GM12878 (cell line): ENCODE data around the gene BORCS5. TPM values are rescaled to one million over a fixed set of nuclear protein-coding genes. Genes with fewer than 3 reads are reported as not detected.

ENCODE experiments used
- ATAC-seq: fragments of 200-7000 bp; cut with Tn5 transposase; 3 replicates; pipeline ENCODE4 v1.9.1; 2020; ENCODE audit warnings: mild to moderate bottlenecking, moderate library complexity
- BruUV-seq: library from RNA; stranded (reverse); fragments of 400-500 nt; replicated peaks from 2 replicates; lab custom pipeline; 2021; lab: Mats Ljungman, UMichigan
- CTCF ChIA-PET: fragments of 300-600 bp; sonication (Branson Sonifier 250); formaldehyde crosslinking; extraction: SDS; loops from one replicate; lab custom pipeline; 2021; ENCODE audit warnings: inconsistent platforms; lab: Yijun Ruan, JAX
- POLR2A ChIA-PET: fragments of 350-600 bp; formaldehyde crosslinking; extraction: SDS; loops from one replicate; lab custom pipeline; 2021; ENCODE audit warnings: inconsistent platforms; lab: Charles Lee
- RAD21 ChIA-PET: fragments of 300-600 bp; sonication (Branson Sonifier 250); formaldehyde crosslinking; loops from one replicate; lab custom pipeline; 2023; ENCODE audit warnings: antibody characterized with exemption; ENCODE audit not compliant: unreplicated experiment; lab: Charles Lee
- SMC1A ChIA-PET: fragments of 300-600 bp; sonication (Branson Sonifier 250); formaldehyde crosslinking; loops from one replicate; lab custom pipeline; 2023; ENCODE audit not compliant: unreplicated experiment, uncharacterized antibody; lab: Charles Lee
- DNase-seq: peaks from one replicate; pipeline ENCODE4 v3.0.0-alpha.2; 2011; ENCODE audit warnings: low read depth, low spot score
- FAIRE-seq: peaks from 3 replicates; lab custom pipeline; 2011; peaks lifted over from hg19 to GRCh38; lab: Jason Lieb, UNC
- H2AFZ ChIP-seq: 2 replicates; pipeline ENCODE4 v1.6.0; 2011; ENCODE audit warnings: low read depth, low read length, control low read depth; ENCODE audit not compliant: control insufficient read depth
- H3K27ac ChIP-seq: 2 replicates; pipeline ENCODE4 v1.5.1; 2011; ENCODE audit warnings: control low read depth; ENCODE audit not compliant: control insufficient read depth, insufficient read depth
- H3K27me3 ChIP-seq, 2 experiments: replicated peaks in 1 of 2; 2 replicates each; pipeline versions ENCODE4 v1.6.0 to v1.6.1; 2011; ENCODE audit warnings: low read length in 1 of 2; ENCODE audit not compliant: control insufficient read depth in 2 of 2, insufficient read depth in 2 of 2
- H3K36me3 ChIP-seq, 2 experiments: 2 replicates each; pipeline ENCODE4 v1.5.1; 2011; ENCODE audit warnings: low read length in 1 of 2; ENCODE audit not compliant: control insufficient read depth in 2 of 2, insufficient read depth in 2 of 2
- H3K4me1 ChIP-seq: 2 replicates; pipeline ENCODE4 v1.6.1; 2011; ENCODE audit warnings: mild to moderate bottlenecking, low read length, moderate library complexity, mixed read lengths; ENCODE audit not compliant: control insufficient read depth, insufficient read depth
- H3K4me2 ChIP-seq: 2 replicates; pipeline ENCODE4 v1.6.0; 2011; ENCODE audit warnings: control low read depth; ENCODE audit not compliant: control insufficient read depth, insufficient read depth
- H3K4me3 ChIP-seq: fragments of 200-600 bp; sonication (generic); 2 replicates; pipeline ENCODE4 v1.5.1; 2016
- H3K79me2 ChIP-seq: 2 replicates; pipeline ENCODE4 v1.6.0; 2011; ENCODE audit warnings: low read length; ENCODE audit not compliant: control insufficient read depth, insufficient read depth
- H3K9ac ChIP-seq: 2 replicates; pipeline ENCODE4 v1.8.0; 2011; ENCODE audit warnings: low read length, control low read depth, mixed read lengths; ENCODE audit not compliant: control insufficient read depth, insufficient read depth
- H3K9me3 ChIP-seq: replicated peaks from 3 replicates; pipeline ENCODE4 v1.5.1; 2011; ENCODE audit warnings: mild to moderate bottlenecking, low read length; ENCODE audit not compliant: control insufficient read depth, insufficient read depth
- H4K20me1 ChIP-seq: 2 replicates; pipeline ENCODE4 v1.6.0; 2011; ENCODE audit not compliant: control insufficient read depth, insufficient read depth
- CEBPB ChIP-seq, 2 experiments: fragments of 150-350 bp in 1 of 2; IDR thresholded peaks; 2 replicates each; pipeline ENCODE4 v1.6.1; 2012 to 2014; ENCODE audit warnings: low read depth in 2 of 2, low read length in 2 of 2, borderline replicate concordance in 1 of 2, inconsistent platforms in 1 of 2
- E4F1 ChIP-seq: fragments of 450-650 bp; IDR thresholded peaks from 2 replicates; pipeline ENCODE4 v1.6.1; 2018; ENCODE audit warnings: borderline replicate concordance, mild to moderate bottlenecking; ENCODE audit not compliant: partially characterized antibody
- IKZF1 ChIP-seq: fragments of 450-650 bp; conservative IDR thresholded peaks from 2 replicates; pipeline ENCODE4 v1.6.1; 2017; ENCODE audit warnings: antibody characterized with exemption, mild to moderate bottlenecking
- MYB ChIP-seq: fragments of 150-350 bp; IDR thresholded peaks from 2 replicates; pipeline ENCODE4 v1.6.1; 2014; ENCODE audit warnings: mild to moderate bottlenecking, low read depth, low read length, borderline replicate concordance
- NBN ChIP-seq: fragments of 450-650 bp; IDR thresholded peaks from 2 replicates; pipeline ENCODE4 v1.6.1; 2016
- NRF1 ChIP-seq: conservative IDR thresholded peaks from 2 replicates; pipeline ENCODE4 v1.6.1; 2011; ENCODE audit warnings: mild to moderate bottlenecking, low read depth, low read length, improper control_type of control experiment
- PAX5 ChIP-seq: IDR thresholded peaks from 2 replicates; pipeline ENCODE4 v1.6.1; 2011; ENCODE audit warnings: low read depth, low read length, borderline replicate concordance
- RUNX3 ChIP-seq: IDR thresholded peaks from 2 replicates; pipeline ENCODE4 v1.6.1; 2012; ENCODE audit warnings: low read length, inconsistent platforms
- SKIL ChIP-seq: fragments of 450-650 bp; IDR thresholded peaks from 2 replicates; pipeline ENCODE4 v1.6.1; 2017; ENCODE audit warnings: mild to moderate bottlenecking, low read depth, inconsistent platforms; ENCODE audit not compliant: poor library complexity, severe bottlenecking
- SMC3 ChIP-seq: IDR thresholded peaks from 2 replicates; pipeline ENCODE4 v1.6.1; 2011; ENCODE audit warnings: low read length, improper control_type of control experiment, borderline replicate concordance
- WGBS: methylation state at CpG from one replicate; pipeline ENCODE4 v1.1.6; 2016; ENCODE audit warnings: low lambda C conversion rate; ENCODE audit not compliant: insufficient replicate concordance, insufficient coverage; ENCODE audit errors: missing lambda C conversion rate; 5-methylcytosine and 5-hydroxymethylcytosine counted together
- in situ Hi-C: fragments of 300-500 bp; cut with MboI; formaldehyde crosslinking; loops from 9 replicates; pipeline ENCODE4 v1.14.3; 2018; ENCODE audit warnings: mixed read lengths
- intact Hi-C: fragments of 100-400 bp; cut with micrococcal nuclease; formaldehyde crosslinking; loops from one replicate; pipeline ENCODE4 v1.14.2; 2022; ENCODE audit not compliant: unreplicated experiment
- polyA plus RNA-seq, 11 experiments: library from polyadenylated mRNA; depleted of rRNA in 4 of 11; unstranded in 6 of 11; stranded (reverse) in 5 of 11; fragments of >200 nt; fragmentation: Nextera tagmentation in 4 of 11; fragmentation: Illumina TruSeq in 1 of 11; extraction: Ambion mirVana in 4 of 11; extraction: Trizol in 1 of 11; gene quantifications; 1 replicate in 1 of 11; 2 replicates in 10 of 11; pipeline versions ENCODE4 v1.2.1 to v1.2.3, GENCODE V29; 2011 to 2016; ENCODE audit warnings: inconsistent platforms in 2 of 11, missing spikeins in 2 of 11, low read depth in 1 of 11
- total RNA-seq, 4 experiments: library from RNA; depleted of rRNA in 3 of 4; stranded (reverse); fragments of >200 nt in 3 of 4; fragmentation: Illumina TruSeq in 1 of 4; extraction: Trizol in 1 of 4; gene quantifications; 2 replicates each; pipeline versions ENCODE4 v1.2.1 to v1.2.3, GENCODE V29; 2013 to 2021
- TF ChIP-seq, protein P1 (sequence below): fragments of 450-650 bp; IDR thresholded peaks from 2 replicates; pipeline ENCODE4 v1.6.1; 2017; ENCODE audit warnings: mild to moderate bottlenecking, moderate library complexity
- TF ChIP-seq, protein P2 (sequence below): fragments of 450-650 bp; IDR thresholded peaks from 2 replicates; pipeline ENCODE4 v1.6.1; 2017; ENCODE audit warnings: mild to moderate bottlenecking

BORCS5 gene
- total and polyA plus RNA-seq, 10 of the 15 experiments (the other 5 are each of a cell fraction or from before 2014, with no cell fraction given) = 1.4 to 39.7 (median 16.1) TPM

DNA sequence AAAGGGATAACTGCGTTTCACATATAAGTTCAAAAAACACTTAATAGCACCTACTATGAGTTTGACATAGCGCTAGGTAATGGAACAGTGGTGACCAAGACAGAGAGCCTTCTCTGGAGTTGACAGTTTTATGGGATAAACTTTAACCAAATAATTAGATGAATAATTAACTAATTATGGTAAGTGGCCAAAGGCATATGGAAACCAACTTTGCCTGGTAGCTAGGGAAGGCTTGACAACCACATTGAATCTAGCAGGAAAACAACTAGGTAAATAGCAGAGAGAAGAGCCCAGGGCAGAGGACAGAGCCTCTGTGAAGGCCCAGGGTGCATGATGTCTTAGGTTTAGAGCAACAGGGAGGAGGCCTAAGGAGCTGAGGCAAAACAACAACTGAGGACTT is 153.7 kb downstream of the BORCS5 start:
- ChIA-PET POLR2A (interaction anchor here (1.0 to 1.6 kb wide), 4 partner anchors 7 to 36 kb away, joined by 3 to 6 read pairs (median 4); no protein-coding TSS in a partner anchor), SMC1A (interaction anchor here (1.3 to 4.0 kb wide), 10 partner anchors 8 to 152 kb away, joined by 3 to 16 read pairs (median 5); no protein-coding TSS in a partner anchor), RAD21 (interaction anchor here (1.2 to 1.3 kb wide), 4 partner anchors 9 to 226 kb away, joined by 3 to 4 read pairs (median 3); no protein-coding TSS in a partner anchor), CTCF (interaction anchor here (1.1 to 1.2 kb wide), 2 partner anchors 9 to 37 kb away, joined by 3 read pairs; no protein-coding TSS in a partner anchor)
- FAIRE-seq (no peak), ATAC-seq (no peak), DNase-seq (no peak)
- no TSS peak for BruUV-seq
- Histone ChIP-seq H3K4me3 (no peak overlapping the region), H3K9me3 (no peaks in the 10 kb centered on the region), H4K20me1 (no peaks in the 10 kb centered on the region), H3K27me3 (no peaks in the 10 kb centered on the region), H2AFZ (no peak overlapping the region), H3K4me2 (no peak overlapping the region), H3K36me3 (peaks cover 0 to 3% of the 10 kb centered on the region in 2 experiments; a peak in 3 of 4 replicates), H3K79me2 (peaks cover 20% of the 10 kb centered on the region), H3K9ac (no peak overlapping the region), H3K4me1 (peaks cover 12% of the 10 kb centered on the region), H3K27ac (no peak overlapping the region)
- WGBS = 100% methylated on average over 2 of the region's 2 CpGs
- in situ Hi-C loops (no loop called here), intact Hi-C loops (no loop called here)
- TF ChIP-seq E4F1 = no peak
- TF ChIP-seq SMC3 = no peak
- TF ChIP-seq SKIL = no peak
- no peak for TF ChIP-seq PAX5
- TF ChIP-seq RUNX3 = no peak
- no peak for TF ChIP-seq CEBPB (IDR thresholded peaks at IDR 0.05; ENCODE audit: borderline replicate concordance in 1 of 2, low read depth in 2 of 2, low read length in 2 of 2)
- TF ChIP-seq, protein P1, sequence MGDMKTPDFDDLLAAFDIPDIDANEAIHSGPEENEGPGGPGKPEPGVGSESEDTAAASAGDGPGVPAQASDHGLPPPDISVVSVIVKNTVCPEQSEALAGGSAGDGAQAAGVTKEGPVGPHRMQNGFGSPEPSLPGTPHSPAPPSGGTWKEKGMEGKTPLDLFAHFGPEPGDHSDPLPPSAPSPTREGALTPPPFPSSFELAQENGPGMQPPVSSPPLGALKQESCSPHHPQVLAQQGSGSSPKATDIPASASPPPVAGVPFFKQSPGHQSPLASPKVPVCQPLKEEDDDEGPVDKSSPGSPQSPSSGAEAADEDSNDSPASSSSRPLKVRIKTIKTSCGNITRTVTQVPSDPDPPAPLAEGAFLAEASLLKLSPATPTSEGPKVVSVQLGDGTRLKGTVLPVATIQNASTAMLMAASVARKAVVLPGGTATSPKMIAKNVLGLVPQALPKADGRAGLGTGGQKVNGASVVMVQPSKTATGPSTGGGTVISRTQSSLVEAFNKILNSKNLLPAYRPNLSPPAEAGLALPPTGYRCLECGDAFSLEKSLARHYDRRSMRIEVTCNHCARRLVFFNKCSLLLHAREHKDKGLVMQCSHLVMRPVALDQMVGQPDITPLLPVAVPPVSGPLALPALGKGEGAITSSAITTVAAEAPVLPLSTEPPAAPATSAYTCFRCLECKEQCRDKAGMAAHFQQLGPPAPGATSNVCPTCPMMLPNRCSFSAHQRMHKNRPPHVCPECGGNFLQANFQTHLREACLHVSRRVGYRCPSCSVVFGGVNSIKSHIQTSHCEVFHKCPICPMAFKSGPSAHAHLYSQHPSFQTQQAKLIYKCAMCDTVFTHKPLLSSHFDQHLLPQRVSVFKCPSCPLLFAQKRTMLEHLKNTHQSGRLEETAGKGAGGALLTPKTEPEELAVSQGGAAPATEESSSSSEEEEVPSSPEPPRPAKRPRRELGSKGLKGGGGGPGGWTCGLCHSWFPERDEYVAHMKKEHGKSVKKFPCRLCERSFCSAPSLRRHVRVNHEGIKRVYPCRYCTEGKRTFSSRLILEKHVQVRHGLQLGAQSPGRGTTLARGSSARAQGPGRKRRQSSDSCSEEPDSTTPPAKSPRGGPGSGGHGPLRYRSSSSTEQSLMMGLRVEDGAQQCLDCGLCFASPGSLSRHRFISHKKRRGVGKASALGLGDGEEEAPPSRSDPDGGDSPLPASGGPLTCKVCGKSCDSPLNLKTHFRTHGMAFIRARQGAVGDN = no peak
- TF ChIP-seq NBN = no peak
- no peak for TF ChIP-seq IKZF1
- no peak for TF ChIP-seq NRF1
- TF ChIP-seq MYB = no peak
- TF ChIP-seq, protein P2, sequence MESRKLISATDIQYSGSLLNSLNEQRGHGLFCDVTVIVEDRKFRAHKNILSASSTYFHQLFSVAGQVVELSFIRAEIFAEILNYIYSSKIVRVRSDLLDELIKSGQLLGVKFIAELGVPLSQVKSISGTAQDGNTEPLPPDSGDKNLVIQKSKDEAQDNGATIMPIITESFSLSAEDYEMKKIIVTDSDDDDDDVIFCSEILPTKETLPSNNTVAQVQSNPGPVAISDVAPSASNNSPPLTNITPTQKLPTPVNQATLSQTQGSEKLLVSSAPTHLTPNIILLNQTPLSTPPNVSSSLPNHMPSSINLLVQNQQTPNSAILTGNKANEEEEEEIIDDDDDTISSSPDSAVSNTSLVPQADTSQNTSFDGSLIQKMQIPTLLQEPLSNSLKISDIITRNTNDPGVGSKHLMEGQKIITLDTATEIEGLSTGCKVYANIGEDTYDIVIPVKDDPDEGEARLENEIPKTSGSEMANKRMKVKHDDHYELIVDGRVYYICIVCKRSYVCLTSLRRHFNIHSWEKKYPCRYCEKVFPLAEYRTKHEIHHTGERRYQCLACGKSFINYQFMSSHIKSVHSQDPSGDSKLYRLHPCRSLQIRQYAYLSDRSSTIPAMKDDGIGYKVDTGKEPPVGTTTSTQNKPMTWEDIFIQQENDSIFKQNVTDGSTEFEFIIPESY = no peak
